ENCODE data around the gene RUSF1. TPM values are rescaled to one million over a fixed set of nuclear protein-coding genes. Genes with fewer than 3 reads are reported as not detected.
A peak's percentile ranks its signal among the peaks of the same experiment; 100 is the strongest.

RUSF1 gene
- total RNA-seq, 2 experiments from 2014 or later: 35.8 to 36.7 TPM

- Mint-ChIP-seq H3K27me3 (peaks cover 25% of the 10 kb centered on the region), H3K4me3 (no peak overlapping the region), H3K27ac (no peak overlapping the region), H3K36me3 (ENCODE audit: low read depth) (no peaks in the 10 kb centered on the region), H3K4me1 (ENCODE audit: low read depth) (peaks cover 16% of the 10 kb centered on the region), H3K9me3 (no peaks in the 10 kb centered on the region)
- intact Hi-C loops (cut with micrococcal nuclease): no loop called here
- ATAC-seq: no peak
- POLR2A ChIA-PET: no interaction called here
- CTCF ChIA-PET: no interaction called here
- TF ChIP-seq CTCF (IDR thresholded peaks at IDR 0.05): no peak
- DNase-seq: no peak
Observed at GRCh38 chr16:31530405-31530804, 22.2 kb upstream of the RUSF1 start.

GRCh38 chr16:31529937-31530312 lies 21.7 kb upstream of the RUSF1 start:
- H3K27me3 Mint-ChIP-seq: peaks cover 23% of the 10 kb centered on the region
- no peak overlapping the region for H3K27ac Mint-ChIP-seq
- H3K9me3 Mint-ChIP-seq: no peaks in the 10 kb centered on the region
- H3K36me3 Mint-ChIP-seq (ENCODE audit: low read depth): no peaks in the 10 kb centered on the region
- no peak for ATAC-seq
- intact Hi-C loops (cut with micrococcal nuclease): no loop called here
- TF ChIP-seq CTCF (IDR thresholded peaks at IDR 0.05): no peak
- ChIA-PET POLR2A (no interaction called here), CTCF (no interaction called here)
- no peak for DNase-seq
- no peak overlapping the region for H3K4me3 Mint-ChIP-seq
- peaks cover 16% of the 10 kb centered on the region for H3K4me1 Mint-ChIP-seq (ENCODE audit: low read depth)

GRCh38 chr16:31529108-31529936 lies 21.1 kb upstream of the RUSF1 start:
- H3K4me3 Mint-ChIP-seq: peak overlapping the region; percentile 9
- DNase-seq: peak; percentile 7
- TF ChIP-seq CTCF (IDR thresholded peaks at IDR 0.05): no peak
- no peaks in the 10 kb centered on the region for H3K9me3 Mint-ChIP-seq
- no peak overlapping the region for H3K27ac Mint-ChIP-seq
- ChIA-PET CTCF (no interaction called here), POLR2A (no interaction called here)
- H3K36me3 Mint-ChIP-seq (ENCODE audit: low read depth): no peaks in the 10 kb centered on the region
- peaks cover 23% of the 10 kb centered on the region for H3K27me3 Mint-ChIP-seq
- ATAC-seq: no peak
- peaks cover 16% of the 10 kb centered on the region for H3K4me1 Mint-ChIP-seq (ENCODE audit: low read depth)
- intact Hi-C loops (cut with micrococcal nuclease): no loop called here

- POLR2A ChIA-PET: no interaction called here
- intact Hi-C loops (cut with micrococcal nuclease): no loop called here
- H3K36me3 Mint-ChIP-seq (ENCODE audit: low read depth): no peaks in the 10 kb centered on the region
- H3K27ac Mint-ChIP-seq: no peak overlapping the region
- CTCF ChIA-PET: interaction anchor here (1.1 kb wide), 1 partner anchor 340 kb away, joined by 3 read pairs; no protein-coding TSS in a partner anchor
- TF ChIP-seq CTCF (IDR thresholded peaks at IDR 0.05): no peak
- no peaks in the 10 kb centered on the region for H3K9me3 Mint-ChIP-seq
- H3K27me3 Mint-ChIP-seq: peaks cover 22% of the 10 kb centered on the region
- peaks cover 16% of the 10 kb centered on the region for H3K4me1 Mint-ChIP-seq (ENCODE audit: low read depth)
- H3K4me3 Mint-ChIP-seq: peak overlapping the region; percentile 9
- ATAC-seq (no peak), DNase-seq (no peak)
Observed at GRCh38 chr16:31528523-31529107, 20.4 kb upstream of the RUSF1 start.

GRCh38 chr16:31527734-31528274 lies 19.6 kb upstream of the RUSF1 start, which contains the start of gene AHSP:
AHSP (plus strand) TSS chr16:31527900; CDS start chr16:31528140, 240 bp downstream.
- intact Hi-C loops (cut with micrococcal nuclease): no loop called here
- peaks cover 22% of the 10 kb centered on the region for H3K27me3 Mint-ChIP-seq
- ChIA-PET POLR2A (no interaction called here), CTCF (interaction anchor here (1.1 kb wide), 1 partner anchor 341 kb away, joined by 3 read pairs; no protein-coding TSS in a partner anchor)
- no peak within 1 kb of the TSS for H3K4me3 Mint-ChIP-seq
- no peaks in the 10 kb centered on the region for H3K36me3 Mint-ChIP-seq (ENCODE audit: low read depth)
- TF ChIP-seq CTCF (IDR thresholded peaks at IDR 0.05): no peak
- H3K9me3 Mint-ChIP-seq: no peaks in the 10 kb centered on the region
- ATAC-seq: peak; percentile 67
- peaks cover 16% of the 10 kb centered on the region for H3K4me1 Mint-ChIP-seq (ENCODE audit: low read depth)
- no peak within 1 kb of the TSS for H3K27ac Mint-ChIP-seq
- DNase-seq: peak; percentile 20
